CD4-positive, CD25-positive, alpha-beta regulatory T cell (primary cell): ENCODE data around the gene SLC35F6. TPM values are rescaled to one million over a fixed set of nuclear protein-coding genes. Genes with fewer than 3 reads are reported as not detected.
"Not testable (repeated sequence)": the region's sequence is repeated elsewhere in the genome, so short reads cannot be mapped to it uniquely, and the experiment has no call there.

Experiments
- ATAC-seq, 2 donors: fragments of 150-1000 bp; cut with Tn5 transposase; one replicate each; pipeline ENCODE4 v1.10.0; 2021; ENCODE audit warnings: low read depth in 2 of 2, moderate number of reproducible peaks in 2 of 2, moderate library complexity in 1 of 2
- DNase-seq, 3 donors: peaks; one replicate each; pipeline versions ENCODE4 v3.0.0 to v3.0.0-alpha.2; 2012 to 2022; ENCODE audit warnings: mixed read lengths in 1 of 3
- H3K27ac ChIP-seq: one replicate; pipeline ENCODE4 v1.7.0; 2013; ENCODE audit warnings: mild to moderate bottlenecking, low read length; ENCODE audit not compliant: insufficient read depth, poor library complexity, severe bottlenecking
- H3K27me3 ChIP-seq: one replicate; pipeline ENCODE4 v1.7.0; 2013; ENCODE audit warnings: low read length; ENCODE audit not compliant: control insufficient read depth, insufficient read depth
- H3K36me3 ChIP-seq: one replicate; pipeline ENCODE4 v1.7.0; 2013; ENCODE audit warnings: mild to moderate bottlenecking, low read length, moderate library complexity; ENCODE audit not compliant: control insufficient read depth, insufficient read depth
- H3K4me1 ChIP-seq: 2 replicates; pipeline ENCODE4 v1.7.0; 2013; ENCODE audit warnings: mild to moderate bottlenecking, low read length; ENCODE audit not compliant: insufficient read depth, control insufficient read depth, poor library complexity, severe bottlenecking
- H3K4me3 ChIP-seq: one replicate; pipeline ENCODE4 v1.7.0; 2013; ENCODE audit warnings: low read depth, mild to moderate bottlenecking, low read length, moderate library complexity
- H3K9me3 ChIP-seq, 2 experiments: 1 replicate in 1 of 2; 2 replicates in 1 of 2; pipeline ENCODE4 v1.7.0; 2013; ENCODE audit warnings: low read length in 2 of 2, mild to moderate bottlenecking in 1 of 2, moderate library complexity in 1 of 2; ENCODE audit not compliant: control insufficient read depth in 2 of 2
- H3K27ac Mint-ChIP-seq, 3 donors: one replicate each; pipeline ENCODE4 v1.8.0; 2020 to 2022; ENCODE audit warnings: mild to moderate bottlenecking in 3 of 3, mixed read lengths in 3 of 3, moderate library complexity in 2 of 3
- H3K27me3 Mint-ChIP-seq: one replicate; pipeline ENCODE4 v1.8.0; 2022; ENCODE audit warnings: mild to moderate bottlenecking, mixed read lengths
- H3K36me3 Mint-ChIP-seq: one replicate; pipeline ENCODE4 v1.8.0; 2020; ENCODE audit warnings: mixed read lengths
- H3K4me1 Mint-ChIP-seq, 4 donors: one replicate each; pipeline ENCODE4 v1.8.0; 2020 to 2022; ENCODE audit warnings: mixed read lengths in 4 of 4, mild to moderate bottlenecking in 1 of 4
- H3K4me3 Mint-ChIP-seq, 4 donors: one replicate each; pipeline ENCODE4 v1.8.0; 2020 to 2022; ENCODE audit warnings: mild to moderate bottlenecking in 4 of 4, mixed read lengths in 4 of 4, moderate library complexity in 3 of 4
- H3K9me3 Mint-ChIP-seq, 7 donors: one replicate each; pipeline ENCODE4 v1.8.0; 2020 to 2022; ENCODE audit warnings: mixed read lengths in 7 of 7, mild to moderate bottlenecking in 3 of 7, moderate library complexity in 2 of 7
- polyA plus RNA-seq, 4 donors: library from polyadenylated mRNA; unstranded; fragments of 300-500 nt; fragmentation: Illumina TruSeq; gene quantifications; one replicate each; pipeline ENCODE4 v1.2.3, GENCODE V29; 2021
- total RNA-seq: library from RNA; stranded (reverse); gene quantifications from one replicate; pipeline ENCODE4 v1.2.3, GENCODE V29; 2022

Gene SLC35F6
- total and polyA plus RNA-seq, 5 donors from 2014 or later = 5.7 to 21.2 (median 7.9) TPM

GRCh38 chr2:26795135-26795534, 31.1 kb downstream of the SLC35F6 start:
- H3K9me3 Mint-ChIP-seq, H3K27me3 ChIP-seq, H3K27me3 Mint-ChIP-seq, DNase-seq, H3K36me3 ChIP-seq, H3K4me3 ChIP-seq, H3K4me1 Mint-ChIP-seq, H3K27ac ChIP-seq, H3K4me3 Mint-ChIP-seq, H3K4me1 ChIP-seq, H3K27ac Mint-ChIP-seq, ATAC-seq, H3K9me3 ChIP-seq, H3K36me3 Mint-ChIP-seq: not testable (repeated sequence)

GRCh38 chr2:26801328-26801727, 37.2 kb downstream of the SLC35F6 start:
- H3K27ac Mint-ChIP-seq = peak overlapping the region in 1 of 3 donors; percentile 67
- H3K36me3 Mint-ChIP-seq = no peaks in the 10 kb centered on the region
- H3K9me3 Mint-ChIP-seq = no peaks in the 10 kb centered on the region
- Histone ChIP-seq H3K9me3 (no peaks in the 10 kb centered on the region), H3K4me1 (no peaks in the 10 kb centered on the region), H3K36me3 (no peaks in the 10 kb centered on the region), H3K4me3 (no peak overlapping the region), H3K27me3 (no peaks in the 10 kb centered on the region), H3K27ac (no peak overlapping the region)
- ATAC-seq (no peak), DNase-seq (no peak)
- H3K4me1 Mint-ChIP-seq = peaks cover 0 to 11% (median 0%) of the 10 kb centered on the region in 4 donors
- no peak overlapping the region for H3K4me3 Mint-ChIP-seq
- H3K27me3 Mint-ChIP-seq = no peaks in the 10 kb centered on the region

GRCh38 chr2:26801796-26802195, 37.7 kb downstream of the SLC35F6 start:
- Mint-ChIP-seq H3K27ac (peak overlapping the region in 1 of 3 donors; percentile 67), H3K9me3 (no peaks in the 10 kb centered on the region)
- no peak overlapping the region for H3K27ac ChIP-seq

GRCh38 chr2:26805241-26805676, 41.2 kb downstream of the SLC35F6 start:
- Mint-ChIP-seq H3K27me3 (peaks cover 5% of the 10 kb centered on the region), H3K9me3 (no peaks in the 10 kb centered on the region), H3K4me1 (peaks cover 4 to 11% (median 5%) of the 10 kb centered on the region in 4 donors), H3K4me3 (no peak overlapping the region), H3K36me3 (no peaks in the 10 kb centered on the region), H3K27ac (no peak overlapping the region)
- no peak overlapping the region for H3K27ac ChIP-seq
- no peaks in the 10 kb centered on the region for H3K36me3 ChIP-seq
- peaks cover 4% of the 10 kb centered on the region for H3K4me1 ChIP-seq
- DNase-seq (no peak), ATAC-seq (no peak)
- no peak overlapping the region for H3K4me3 ChIP-seq
- H3K9me3 ChIP-seq = no peaks in the 10 kb centered on the region
- no peaks in the 10 kb centered on the region for H3K27me3 ChIP-seq

More at GRCh38 chr2:26801796-26802195, 37.7 kb downstream of the SLC35F6 start:
- H3K36me3 Mint-ChIP-seq = no peaks in the 10 kb centered on the region
- no peak overlapping the region for H3K4me3 Mint-ChIP-seq
- Histone ChIP-seq H3K36me3 (no peaks in the 10 kb centered on the region), H3K4me1 (no peaks in the 10 kb centered on the region), H3K4me3 (no peak overlapping the region), H3K9me3 (no peaks in the 10 kb centered on the region), H3K27me3 (no peaks in the 10 kb centered on the region)
- DNase-seq (no peak), ATAC-seq (no peak)
- H3K27me3 Mint-ChIP-seq = no peaks in the 10 kb centered on the region
- peaks cover 0 to 11% (median 0%) of the 10 kb centered on the region in 4 donors for H3K4me1 Mint-ChIP-seq

GRCh38 chr2:26807788-26808460, 43.8 kb downstream of the SLC35F6 start:
- Histone ChIP-seq H3K4me3 (no peak overlapping the region), H3K27me3 (no peaks in the 10 kb centered on the region), H3K36me3 (no peaks in the 10 kb centered on the region), H3K4me1 (peaks cover 4% of the 10 kb centered on the region), H3K9me3 (no peaks in the 10 kb centered on the region), H3K27ac (no peak overlapping the region)
- Mint-ChIP-seq H3K9me3 (no peaks in the 10 kb centered on the region), H3K4me3 (no peak overlapping the region), H3K27me3 (peaks cover 10% of the 10 kb centered on the region), H3K27ac (peak overlapping the region in 1 of 3 donors; percentile 54), H3K4me1 (peaks cover 5 to 11% (median 7%) of the 10 kb centered on the region in 4 donors), H3K36me3 (no peaks in the 10 kb centered on the region)
- ATAC-seq (no peak), DNase-seq (no peak)

- no peak overlapping the region for H3K4me3 Mint-ChIP-seq
Measured at GRCh38 chr2:26809211-26809610, 45.1 kb downstream of the SLC35F6 start.

GRCh38 chr2:26809876-26810577, 45.9 kb downstream of the SLC35F6 start:
- Histone ChIP-seq H3K9me3 (no peaks in the 10 kb centered on the region), H3K4me1 (peaks cover 4% of the 10 kb centered on the region), H3K36me3 (no peaks in the 10 kb centered on the region), H3K27ac (no peak overlapping the region), H3K4me3 (no peak overlapping the region), H3K27me3 (no peaks in the 10 kb centered on the region)
- ATAC-seq (no peak), DNase-seq (peak in 1 of 3 donors; percentile 9)
- H3K36me3 Mint-ChIP-seq = no peaks in the 10 kb centered on the region
- no peak overlapping the region for H3K4me3 Mint-ChIP-seq
- H3K4me1 Mint-ChIP-seq = peaks cover 4 to 8% (median 5%) of the 10 kb centered on the region in 4 donors
- H3K27ac Mint-ChIP-seq = peak overlapping the region in 2 of 3 donors; percentile 5 to 70
- no peaks in the 10 kb centered on the region for H3K9me3 Mint-ChIP-seq
- H3K27me3 Mint-ChIP-seq = peaks cover 16% of the 10 kb centered on the region

More at GRCh38 chr2:26809211-26809610, 45.1 kb downstream of the SLC35F6 start:
- Histone ChIP-seq H3K4me3 (no peak overlapping the region), H3K36me3 (no peaks in the 10 kb centered on the region), H3K9me3 (no peaks in the 10 kb centered on the region), H3K4me1 (peaks cover 4% of the 10 kb centered on the region), H3K27me3 (no peaks in the 10 kb centered on the region), H3K27ac (no peak overlapping the region)
- DNase-seq (no peak), ATAC-seq (no peak)
- H3K4me1 Mint-ChIP-seq = peaks cover 5 to 11% (median 7%) of the 10 kb centered on the region in 4 donors
- no peak overlapping the region for H3K27ac Mint-ChIP-seq
- H3K36me3 Mint-ChIP-seq = no peaks in the 10 kb centered on the region
- H3K9me3 Mint-ChIP-seq = no peaks in the 10 kb centered on the region
- peaks cover 16% of the 10 kb centered on the region for H3K27me3 Mint-ChIP-seq
